BJ (cell line): Measurements from ENCODE around the gene ADGRG2. TPM values are rescaled to one million over a fixed set of nuclear protein-coding genes. Genes with fewer than 3 reads are reported as not detected.
A peak's percentile ranks its signal among the peaks of the same experiment; 100 is the strongest.

Experiments
- CTCF ChIA-PET: fragments of 350-600 bp; formaldehyde crosslinking; extraction: SDS; loops from one replicate; lab custom pipeline; 2021; ENCODE audit warnings: antibody characterized with exemption, inconsistent platforms; lab: Yijun Ruan, JAX
- POLR2A ChIA-PET: fragments of 300-600 bp; sonication (Branson Sonifier 250); formaldehyde crosslinking; extraction: SDS; loops from one replicate; lab custom pipeline; 2021; ENCODE audit warnings: antibody characterized with exemption; lab: Charles Lee
- DNase-seq: peaks from one replicate; pipeline ENCODE4 v3.0.0-alpha.2; 2011; ENCODE audit warnings: low read depth
- H3K27me3 ChIP-seq: 2 replicates; pipeline ENCODE4 v1.6.0; 2011; ENCODE audit warnings: low read length; ENCODE audit not compliant: control insufficient read depth, insufficient read depth
- H3K36me3 ChIP-seq: 2 replicates; pipeline ENCODE4 v1.5.1; 2011; ENCODE audit warnings: low read length; ENCODE audit not compliant: control insufficient read depth, insufficient read depth
- H3K4me3 ChIP-seq: 2 replicates; pipeline ENCODE4 v1.5.1; 2011; ENCODE audit warnings: low read depth, mild to moderate bottlenecking, control low read depth, low read length
- polyA plus RNA-seq: library from polyadenylated mRNA; depleted of rRNA; stranded (reverse); fragments of >200 nt; gene quantifications from 2 replicates; pipeline ENCODE4 v1.2.3, GENCODE V29; 2011
- TF ChIP-seq, protein P1 (sequence below): IDR thresholded peaks from 2 replicates; pipeline ENCODE4 v1.5.1; 2011; ENCODE audit warnings: low read depth, mild to moderate bottlenecking, control low read depth, inconsistent platforms, low read length, moderate library complexity; ENCODE audit not compliant: insufficient read depth

Gene ADGRG2
- polyA plus RNA-seq, 1 experiment: 0.05 TPM

DNA sequence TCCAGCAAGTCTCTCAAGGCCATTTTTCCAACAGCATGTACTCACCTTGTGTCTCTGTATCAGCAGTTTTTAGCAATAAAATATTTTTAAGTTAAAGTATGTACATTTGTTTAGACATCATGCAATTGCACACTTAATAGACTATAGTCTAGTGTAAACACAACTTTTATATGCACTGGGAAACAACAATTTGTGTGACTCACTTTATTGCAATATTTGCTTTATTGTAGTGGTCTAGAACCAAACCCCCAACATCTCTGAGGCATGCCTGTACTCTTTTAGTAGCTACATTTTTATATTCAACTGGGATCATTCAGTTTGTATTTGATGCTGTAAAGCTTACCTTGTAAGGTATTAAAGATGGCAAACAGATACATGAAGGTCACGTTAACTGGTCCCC is 123.6 kb downstream of the ADGRG2 start:
- Histone ChIP-seq H3K27me3 (no peaks in the 10 kb centered on the region), H3K4me3 (no peak overlapping the region), H3K36me3 (no peaks in the 10 kb centered on the region)
- ChIA-PET POLR2A (no interaction called here), CTCF (no interaction called here)
- no peak for DNase-seq
- TF ChIP-seq, protein P1, sequence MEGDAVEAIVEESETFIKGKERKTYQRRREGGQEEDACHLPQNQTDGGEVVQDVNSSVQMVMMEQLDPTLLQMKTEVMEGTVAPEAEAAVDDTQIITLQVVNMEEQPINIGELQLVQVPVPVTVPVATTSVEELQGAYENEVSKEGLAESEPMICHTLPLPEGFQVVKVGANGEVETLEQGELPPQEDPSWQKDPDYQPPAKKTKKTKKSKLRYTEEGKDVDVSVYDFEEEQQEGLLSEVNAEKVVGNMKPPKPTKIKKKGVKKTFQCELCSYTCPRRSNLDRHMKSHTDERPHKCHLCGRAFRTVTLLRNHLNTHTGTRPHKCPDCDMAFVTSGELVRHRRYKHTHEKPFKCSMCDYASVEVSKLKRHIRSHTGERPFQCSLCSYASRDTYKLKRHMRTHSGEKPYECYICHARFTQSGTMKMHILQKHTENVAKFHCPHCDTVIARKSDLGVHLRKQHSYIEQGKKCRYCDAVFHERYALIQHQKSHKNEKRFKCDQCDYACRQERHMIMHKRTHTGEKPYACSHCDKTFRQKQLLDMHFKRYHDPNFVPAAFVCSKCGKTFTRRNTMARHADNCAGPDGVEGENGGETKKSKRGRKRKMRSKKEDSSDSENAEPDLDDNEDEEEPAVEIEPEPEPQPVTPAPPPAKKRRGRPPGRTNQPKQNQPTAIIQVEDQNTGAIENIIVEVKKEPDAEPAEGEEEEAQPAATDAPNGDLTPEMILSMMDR: no peak

DNA sequence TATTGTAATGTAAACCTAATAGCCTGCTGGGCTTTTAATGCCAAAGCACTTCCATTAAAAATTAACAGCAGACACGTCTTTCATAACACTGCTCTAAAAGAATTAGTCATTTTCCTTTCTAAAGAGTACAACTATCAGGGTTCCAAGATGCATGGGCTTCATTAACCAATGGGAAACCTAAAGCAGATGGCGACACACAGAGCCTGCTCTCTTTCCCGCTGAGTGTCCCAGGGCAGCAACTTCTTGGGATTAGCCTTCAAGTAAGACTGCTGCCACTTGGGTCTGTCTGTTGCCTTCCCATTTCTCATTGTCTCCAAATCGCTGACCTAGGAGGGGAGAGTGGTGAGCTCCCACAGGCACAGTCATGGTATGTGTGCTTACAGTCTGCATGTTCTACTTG is 124.4 kb downstream of the ADGRG2 start:
- DNase-seq: no peak
- Histone ChIP-seq H3K4me3 (no peak overlapping the region), H3K27me3 (no peaks in the 10 kb centered on the region), H3K36me3 (no peaks in the 10 kb centered on the region)
- ChIA-PET CTCF (no interaction called here), POLR2A (no interaction called here)
- TF ChIP-seq, protein P1: no peak

DNA sequence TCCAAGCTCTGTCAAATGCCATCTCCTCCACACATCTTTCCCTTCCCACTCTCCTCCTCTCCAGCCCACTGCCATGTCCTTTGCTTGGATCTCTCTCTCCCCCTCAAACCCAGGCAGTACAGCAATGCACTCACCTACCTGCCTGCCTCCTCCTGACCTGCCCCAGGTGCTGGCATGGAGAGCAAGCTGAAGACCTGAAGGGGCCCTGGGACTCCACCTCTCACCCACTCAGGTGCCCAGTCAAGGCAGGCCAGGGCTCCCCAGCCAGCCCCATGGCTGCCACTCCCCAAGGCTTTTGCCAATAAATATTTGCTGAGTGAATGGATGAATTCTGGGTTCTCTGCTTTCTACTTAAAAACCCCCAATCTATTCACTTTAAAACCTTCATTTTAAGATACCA is 125.7 kb downstream of the ADGRG2 start:
- Histone ChIP-seq H3K36me3 (no peaks in the 10 kb centered on the region), H3K4me3 (no peak overlapping the region), H3K27me3 (no peaks in the 10 kb centered on the region)
- ChIA-PET CTCF (interaction anchor here (0.7 kb wide), 1 partner anchor 11 kb away, joined by 3 read pairs; no protein-coding TSS in a partner anchor), POLR2A (no interaction called here)
- DNase-seq: no peak
- TF ChIP-seq, protein P1: no peak

DNA sequence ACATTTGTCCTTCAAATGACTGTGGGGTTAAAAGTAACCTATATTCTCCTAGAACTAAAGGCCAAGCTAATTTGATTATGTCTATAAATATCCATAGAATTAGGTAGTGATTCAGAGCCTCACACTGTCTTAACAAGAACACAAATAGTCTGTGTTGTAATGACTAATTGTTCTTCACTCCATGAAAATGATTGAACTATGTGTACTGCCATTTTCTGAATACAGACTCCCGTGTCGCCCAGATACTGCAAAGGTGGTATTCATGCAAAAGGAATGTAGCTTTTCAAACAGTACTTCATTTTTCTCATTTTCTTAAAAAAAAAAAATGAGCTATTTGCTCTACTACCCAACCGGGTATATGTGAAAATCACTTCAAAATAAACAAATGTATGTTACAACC is 127.0 kb downstream of the ADGRG2 start:
- TF ChIP-seq, protein P1: no peak
- no peaks in the 10 kb centered on the region for H3K27me3 ChIP-seq
- H3K4me3 ChIP-seq: no peak overlapping the region
- DNase-seq: no peak
- ChIA-PET POLR2A (interaction anchor here (0.7 kb wide), 2 partner anchors 16 to 24 kb away, joined by 5 read pairs; no protein-coding TSS in a partner anchor), CTCF (interaction anchor here (1.0 kb wide), 1 partner anchor 14 kb away, joined by 3 read pairs; no protein-coding TSS in a partner anchor)
- H3K36me3 ChIP-seq: no peaks in the 10 kb centered on the region

DNA sequence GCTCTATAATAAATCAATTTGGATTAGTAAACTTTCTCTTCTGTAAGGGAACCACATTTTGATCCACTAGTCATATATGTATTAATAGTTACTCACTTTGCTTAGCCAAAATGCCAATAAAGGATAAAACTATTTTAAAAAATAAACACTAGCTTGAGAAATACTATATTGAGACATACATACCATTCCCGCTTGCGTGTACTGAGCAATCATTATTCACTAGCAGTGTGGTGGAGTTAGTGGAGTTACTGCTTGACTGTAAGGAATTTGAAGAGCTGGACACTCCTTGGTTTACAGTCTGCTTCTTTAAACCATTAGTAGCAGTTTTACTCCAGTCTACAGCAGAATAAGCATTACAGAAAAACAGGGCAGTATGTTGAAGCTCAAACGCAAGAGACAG is 127.6 kb downstream of the ADGRG2 start:
- POLR2A ChIA-PET: interaction anchor here (0.7 kb wide), 1 partner anchor 23 kb away, joined by 5 read pairs; no protein-coding TSS in a partner anchor
- no peak overlapping the region for H3K4me3 ChIP-seq
- peak; percentile 37 for DNase-seq
- no peaks in the 10 kb centered on the region for H3K27me3 ChIP-seq
- CTCF ChIA-PET: interaction anchor here (1.0 kb wide), 1 partner anchor 13 kb away, joined by 3 read pairs; no protein-coding TSS in a partner anchor
- TF ChIP-seq, protein P1: no peak
- H3K36me3 ChIP-seq: no peaks in the 10 kb centered on the region
